Measurements from ENCODE around the gene CACHD1.

- TF ChIP-seq POLR2AphosphoS5 (IDR thresholded peaks at IDR 0.05; ENCODE audit: low read depth) (no peak), CTCF (IDR thresholded peaks at IDR 0.05; ENCODE audit: insufficient read depth, low read length) (no peak), GABPA (IDR thresholded peaks at IDR 0.05; ENCODE audit: low read depth) (no peak)
- TF ChIP-seq, protein P1, sequence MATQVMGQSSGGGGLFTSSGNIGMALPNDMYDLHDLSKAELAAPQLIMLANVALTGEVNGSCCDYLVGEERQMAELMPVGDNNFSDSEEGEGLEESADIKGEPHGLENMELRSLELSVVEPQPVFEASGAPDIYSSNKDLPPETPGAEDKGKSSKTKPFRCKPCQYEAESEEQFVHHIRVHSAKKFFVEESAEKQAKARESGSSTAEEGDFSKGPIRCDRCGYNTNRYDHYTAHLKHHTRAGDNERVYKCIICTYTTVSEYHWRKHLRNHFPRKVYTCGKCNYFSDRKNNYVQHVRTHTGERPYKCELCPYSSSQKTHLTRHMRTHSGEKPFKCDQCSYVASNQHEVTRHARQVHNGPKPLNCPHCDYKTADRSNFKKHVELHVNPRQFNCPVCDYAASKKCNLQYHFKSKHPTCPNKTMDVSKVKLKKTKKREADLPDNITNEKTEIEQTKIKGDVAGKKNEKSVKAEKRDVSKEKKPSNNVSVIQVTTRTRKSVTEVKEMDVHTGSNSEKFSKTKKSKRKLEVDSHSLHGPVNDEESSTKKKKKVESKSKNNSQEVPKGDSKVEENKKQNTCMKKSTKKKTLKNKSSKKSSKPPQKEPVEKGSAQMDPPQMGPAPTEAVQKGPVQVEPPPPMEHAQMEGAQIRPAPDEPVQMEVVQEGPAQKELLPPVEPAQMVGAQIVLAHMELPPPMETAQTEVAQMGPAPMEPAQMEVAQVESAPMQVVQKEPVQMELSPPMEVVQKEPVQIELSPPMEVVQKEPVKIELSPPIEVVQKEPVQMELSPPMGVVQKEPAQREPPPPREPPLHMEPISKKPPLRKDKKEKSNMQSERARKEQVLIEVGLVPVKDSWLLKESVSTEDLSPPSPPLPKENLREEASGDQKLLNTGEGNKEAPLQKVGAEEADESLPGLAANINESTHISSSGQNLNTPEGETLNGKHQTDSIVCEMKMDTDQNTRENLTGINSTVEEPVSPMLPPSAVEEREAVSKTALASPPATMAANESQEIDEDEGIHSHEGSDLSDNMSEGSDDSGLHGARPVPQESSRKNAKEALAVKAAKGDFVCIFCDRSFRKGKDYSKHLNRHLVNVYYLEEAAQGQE (IDR thresholded peaks at IDR 0.05; ENCODE audit: insufficient replicate concordance, low read depth) = no peak
Measured at GRCh38 chr1:64683419-64683818, 213.5 kb downstream of the CACHD1 start.

All from HL-60 (cell line).